Fibroblast of mammary gland (primary cell): ENCODE results near the gene ZNF429.
"Not testable (repeated sequence)": the region's sequence is repeated elsewhere in the genome, so short reads cannot be mapped to it uniquely, and the experiment has no call there.

Source experiments
- DNase-seq: peaks from one replicate; pipeline ENCODE4 v3.0.0-alpha.2; 2010; ENCODE audit warnings: low read depth
- H3K4me3 ChIP-seq: 2 replicates; pipeline ENCODE4 v1.5.1; 2011; ENCODE audit warnings: low read depth, mild to moderate bottlenecking, low read length, moderate library complexity; ENCODE audit not compliant: control insufficient read depth
- TF ChIP-seq, protein P1 (sequence below): conservative IDR thresholded peaks from 2 replicates; pipeline ENCODE4 v1.5.1; 2011; ENCODE audit warnings: low read depth, low read length, inconsistent platforms; ENCODE audit not compliant: control insufficient read depth, insufficient read depth

ZNF429 gene

DNA sequence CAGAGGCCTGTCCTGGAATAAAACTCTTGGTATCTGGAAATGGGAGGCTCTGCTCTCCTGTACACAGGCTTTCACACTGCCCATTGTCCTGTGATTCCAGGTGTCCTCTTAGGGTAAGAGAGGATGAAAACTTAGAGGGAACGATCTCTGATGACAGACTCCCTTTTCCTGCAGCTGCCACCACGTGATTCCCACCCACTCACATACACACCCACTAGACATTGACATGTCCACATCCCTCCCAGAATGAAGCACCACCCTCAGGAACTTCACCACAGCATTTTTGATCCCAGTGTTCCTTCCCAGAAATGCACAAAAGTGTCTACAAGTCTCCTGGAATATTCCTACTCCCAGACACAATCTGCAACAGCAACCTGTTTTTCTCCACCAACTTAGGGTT lies 8.2 kb downstream of the ZNF429 start:
- no peak for DNase-seq
- H3K4me3 ChIP-seq, result no peak overlapping the region
- TF ChIP-seq, protein P1, sequence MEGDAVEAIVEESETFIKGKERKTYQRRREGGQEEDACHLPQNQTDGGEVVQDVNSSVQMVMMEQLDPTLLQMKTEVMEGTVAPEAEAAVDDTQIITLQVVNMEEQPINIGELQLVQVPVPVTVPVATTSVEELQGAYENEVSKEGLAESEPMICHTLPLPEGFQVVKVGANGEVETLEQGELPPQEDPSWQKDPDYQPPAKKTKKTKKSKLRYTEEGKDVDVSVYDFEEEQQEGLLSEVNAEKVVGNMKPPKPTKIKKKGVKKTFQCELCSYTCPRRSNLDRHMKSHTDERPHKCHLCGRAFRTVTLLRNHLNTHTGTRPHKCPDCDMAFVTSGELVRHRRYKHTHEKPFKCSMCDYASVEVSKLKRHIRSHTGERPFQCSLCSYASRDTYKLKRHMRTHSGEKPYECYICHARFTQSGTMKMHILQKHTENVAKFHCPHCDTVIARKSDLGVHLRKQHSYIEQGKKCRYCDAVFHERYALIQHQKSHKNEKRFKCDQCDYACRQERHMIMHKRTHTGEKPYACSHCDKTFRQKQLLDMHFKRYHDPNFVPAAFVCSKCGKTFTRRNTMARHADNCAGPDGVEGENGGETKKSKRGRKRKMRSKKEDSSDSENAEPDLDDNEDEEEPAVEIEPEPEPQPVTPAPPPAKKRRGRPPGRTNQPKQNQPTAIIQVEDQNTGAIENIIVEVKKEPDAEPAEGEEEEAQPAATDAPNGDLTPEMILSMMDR, result no peak

DNA sequence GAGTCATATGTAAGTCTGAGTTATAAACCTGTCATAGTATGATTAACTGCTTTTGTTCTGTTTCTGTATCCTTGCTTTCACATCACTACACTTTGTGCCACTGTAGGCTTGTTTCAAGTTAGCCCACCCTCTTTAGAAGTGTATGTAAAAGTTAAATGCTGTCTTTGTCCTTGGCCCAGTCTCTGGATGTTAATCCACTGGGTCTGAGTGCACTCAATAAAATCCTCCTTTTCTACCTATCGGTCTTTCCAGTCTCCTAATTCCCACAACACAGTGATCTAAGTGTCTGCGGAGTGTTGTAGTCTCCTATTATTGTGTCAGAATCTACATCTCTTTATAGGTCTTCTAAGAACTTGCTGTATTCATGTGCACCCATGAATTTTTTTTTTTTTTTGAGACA lies 14.1 kb downstream of the ZNF429 start:
- DNase-seq, result peak; percentile 2
- TF ChIP-seq, protein P1, result no peak
- no peak overlapping the region for H3K4me3 ChIP-seq

DNA sequence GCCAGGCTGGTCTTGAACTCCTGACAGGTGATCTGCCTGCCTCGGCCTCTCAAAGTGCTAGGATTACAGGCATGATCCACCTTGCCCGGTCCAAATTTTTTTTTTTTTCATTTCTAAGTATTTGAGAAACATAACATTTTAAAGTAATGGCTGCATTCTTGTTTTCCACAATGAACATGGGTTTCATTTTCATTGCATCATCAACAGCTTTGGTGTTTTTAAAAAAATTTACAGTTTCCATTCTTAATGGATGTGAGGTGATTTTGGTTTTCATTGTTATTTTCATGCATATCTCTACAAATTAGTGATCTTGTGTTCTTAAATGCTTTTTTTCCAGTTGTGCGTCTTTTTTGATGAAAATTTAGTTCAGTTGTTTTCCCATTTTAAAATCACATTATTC lies 27.5 kb downstream of the ZNF429 start:
- DNase-seq, result no peak
- TF ChIP-seq, protein P1, result no peak
- H3K4me3 ChIP-seq, result no peak overlapping the region

DNA sequence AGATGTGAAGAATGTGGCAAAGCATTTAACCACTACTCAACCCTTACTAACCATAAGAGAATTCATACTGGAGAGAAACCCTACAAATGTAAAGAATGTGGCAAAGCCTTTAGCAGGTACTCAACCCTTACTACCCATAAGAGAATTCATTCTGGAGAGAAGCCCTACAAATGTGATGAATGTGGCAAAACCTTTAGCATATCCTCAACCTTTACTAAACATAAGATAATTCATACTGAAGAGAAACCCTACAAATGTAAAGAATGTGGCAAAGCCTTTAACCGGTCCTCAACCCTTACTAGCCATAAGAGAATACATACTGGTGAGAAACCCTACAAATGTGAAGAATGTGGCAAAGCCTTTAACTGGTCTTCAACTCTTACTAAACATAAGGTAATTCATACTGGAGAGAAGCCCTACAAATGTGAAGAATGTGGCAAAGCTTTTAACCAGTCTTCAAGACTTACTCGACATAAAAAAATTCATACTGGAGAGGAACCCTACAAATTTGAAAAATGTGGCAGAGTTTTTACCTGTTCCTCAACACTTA lies 31.4 kb downstream of the ZNF429 start:
- H3K4me3 ChIP-seq, DNase-seq: not testable (repeated sequence)

DNA sequence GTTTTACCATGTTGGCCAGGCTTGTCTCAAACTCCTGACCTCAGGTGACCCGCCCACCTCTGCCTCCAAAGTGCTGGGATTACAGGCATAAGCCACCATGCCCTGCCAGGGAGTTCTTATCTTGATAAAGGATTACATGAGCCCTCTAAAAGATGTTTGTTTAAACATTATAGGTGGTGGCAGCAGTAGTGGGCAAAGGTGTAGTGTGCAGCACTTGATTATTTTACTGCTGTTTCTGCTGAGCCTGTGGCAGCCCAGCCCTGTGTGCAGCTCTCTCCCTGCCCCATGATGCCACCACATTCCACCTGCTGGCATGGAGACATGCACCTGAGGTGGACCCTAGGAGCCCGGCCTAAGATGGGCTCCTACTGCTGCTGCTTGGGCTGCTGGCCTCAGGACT lies 54.0 kb downstream of the ZNF429 start:
- DNase-seq, result no peak
- TF ChIP-seq, protein P1, result no peak
- H3K4me3 ChIP-seq, result no peak overlapping the region

DNA sequence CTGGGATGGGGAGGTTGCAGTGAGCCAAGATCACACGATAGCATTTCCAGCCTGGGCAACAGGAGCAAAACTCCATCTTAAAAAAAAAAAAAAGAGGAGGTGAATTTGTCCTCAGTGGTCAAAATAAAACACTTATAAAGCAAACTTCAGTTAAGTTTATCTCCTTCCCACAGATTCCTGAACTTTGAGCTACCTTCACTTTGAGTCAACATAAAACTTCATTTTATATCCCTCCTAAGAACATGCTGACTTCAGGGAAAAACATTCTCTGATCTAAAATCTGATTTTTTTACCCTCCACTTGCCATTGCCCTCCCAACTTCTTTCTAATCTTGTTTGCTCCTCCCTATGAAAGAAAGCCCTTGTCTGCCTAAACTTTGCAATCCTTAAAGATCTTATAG lies 59.0 kb downstream of the ZNF429 start:
- no peak overlapping the region for H3K4me3 ChIP-seq
- TF ChIP-seq, protein P1, result no peak
- DNase-seq, result no peak

DNA sequence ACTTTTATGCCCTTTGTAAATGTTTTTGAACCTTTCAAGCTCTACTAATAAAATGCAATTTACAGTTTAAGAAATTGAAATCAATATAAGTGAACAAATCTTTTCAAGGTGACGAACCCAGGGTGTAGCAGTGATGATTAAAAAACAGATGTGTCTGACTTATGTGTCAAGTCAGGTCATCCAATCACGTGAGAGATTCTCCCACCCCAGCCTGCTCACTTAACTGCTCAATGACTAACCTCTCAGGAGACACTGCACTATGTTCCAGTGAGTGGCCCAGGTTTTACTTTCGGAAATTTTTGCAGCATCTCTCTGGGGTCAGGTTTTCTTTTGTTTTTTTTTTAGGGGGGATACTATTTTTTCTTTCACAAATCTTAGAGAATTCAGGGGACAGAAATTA lies 60.7 kb downstream of the ZNF429 start:
- TF ChIP-seq, protein P1, result no peak
- no peak overlapping the region for H3K4me3 ChIP-seq
- DNase-seq, result no peak

DNA sequence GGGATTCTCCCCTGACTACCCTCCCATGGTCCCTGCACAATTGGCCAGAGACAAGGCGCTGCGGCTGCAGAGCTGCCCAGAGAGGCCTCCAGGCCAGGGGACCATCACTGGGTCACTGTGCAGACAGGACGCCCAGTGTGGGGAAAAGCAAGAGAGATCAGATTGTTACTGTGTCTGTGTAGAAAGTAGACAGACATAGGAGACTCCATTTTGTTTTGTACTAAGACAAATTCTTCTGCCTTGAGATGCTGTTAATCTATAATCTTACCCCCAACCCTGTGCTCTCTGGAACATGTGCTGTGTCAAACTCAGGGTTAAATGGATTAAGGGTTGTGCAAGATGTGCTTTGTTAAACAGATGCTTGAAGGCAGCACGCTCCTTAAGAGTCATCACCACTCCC lies 62.4 kb downstream of the ZNF429 start:
- DNase-seq, result not testable (repeated sequence)

More for the DNA sequence above, 62.4 kb downstream of the ZNF429 start:
- H3K4me3 ChIP-seq, result peak overlapping the region; percentile 3
